ENCODE results near the gene HRH4.

DNA sequence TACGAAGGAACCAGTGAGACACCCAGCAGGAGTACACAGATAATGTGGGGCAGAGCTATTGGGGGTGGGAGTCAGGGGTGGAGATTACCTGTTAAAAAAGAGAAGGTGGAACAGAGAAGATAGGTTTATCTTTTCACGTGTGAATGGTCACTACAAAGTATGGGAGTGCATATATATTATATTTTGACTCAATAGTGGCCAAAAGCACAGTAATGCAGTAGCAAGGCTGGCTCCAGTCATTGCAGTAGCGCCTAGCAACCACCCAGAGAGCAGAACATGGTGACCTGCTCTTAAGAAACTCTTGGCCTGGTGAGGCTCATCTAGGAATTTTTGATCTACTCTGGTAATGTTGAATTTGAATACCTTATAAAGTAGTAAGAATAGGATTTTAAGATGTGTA, 33.0 kb upstream of the HRH4 start:
- TF ChIP-seq, protein P1, sequence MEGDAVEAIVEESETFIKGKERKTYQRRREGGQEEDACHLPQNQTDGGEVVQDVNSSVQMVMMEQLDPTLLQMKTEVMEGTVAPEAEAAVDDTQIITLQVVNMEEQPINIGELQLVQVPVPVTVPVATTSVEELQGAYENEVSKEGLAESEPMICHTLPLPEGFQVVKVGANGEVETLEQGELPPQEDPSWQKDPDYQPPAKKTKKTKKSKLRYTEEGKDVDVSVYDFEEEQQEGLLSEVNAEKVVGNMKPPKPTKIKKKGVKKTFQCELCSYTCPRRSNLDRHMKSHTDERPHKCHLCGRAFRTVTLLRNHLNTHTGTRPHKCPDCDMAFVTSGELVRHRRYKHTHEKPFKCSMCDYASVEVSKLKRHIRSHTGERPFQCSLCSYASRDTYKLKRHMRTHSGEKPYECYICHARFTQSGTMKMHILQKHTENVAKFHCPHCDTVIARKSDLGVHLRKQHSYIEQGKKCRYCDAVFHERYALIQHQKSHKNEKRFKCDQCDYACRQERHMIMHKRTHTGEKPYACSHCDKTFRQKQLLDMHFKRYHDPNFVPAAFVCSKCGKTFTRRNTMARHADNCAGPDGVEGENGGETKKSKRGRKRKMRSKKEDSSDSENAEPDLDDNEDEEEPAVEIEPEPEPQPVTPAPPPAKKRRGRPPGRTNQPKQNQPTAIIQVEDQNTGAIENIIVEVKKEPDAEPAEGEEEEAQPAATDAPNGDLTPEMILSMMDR (conservative IDR thresholded peaks at IDR 0.05; ENCODE audit: low read length): no peak
- no peak for TF ChIP-seq EZH2phosphoT487 (IDR thresholded peaks at IDR 0.05; ENCODE audit: borderline replicate concordance, low read depth, low read length)

All from OCI-LY7 (cell line).